HG03575 (cell line): Measurements from ENCODE around the gene DVL1.

Experiments used
- ATAC-seq: cut with Tn5 transposase; IDR thresholded peaks from one replicate; pipeline ENCODE4 v1.9.1; 2021; ENCODE audit not compliant: unreplicated experiment, insufficient number of reproducible peaks, low FRiP score; ENCODE audit errors: extremely low read depth

Gene DVL1

DNA sequence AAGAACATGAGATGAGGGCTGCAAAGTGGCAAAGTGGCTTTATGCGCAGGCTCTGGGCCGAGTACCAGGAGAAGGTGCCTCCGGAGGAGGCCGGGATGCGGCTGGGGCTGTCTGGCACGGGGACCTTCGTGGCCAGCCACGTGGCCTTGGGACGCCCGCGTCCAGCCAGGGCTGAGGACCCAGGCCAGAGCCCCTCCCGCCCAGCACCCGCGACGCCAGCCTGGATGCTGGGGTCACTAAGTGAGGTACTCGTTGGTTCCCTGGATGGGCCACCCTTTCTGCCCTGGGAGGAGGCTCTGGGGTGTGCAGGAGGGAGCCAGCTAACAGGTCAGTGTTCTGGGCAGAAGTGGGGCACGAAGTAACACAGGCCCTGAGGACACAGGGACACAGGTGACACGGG lies 56.4 kb downstream of the DVL1 start:
- ATAC-seq = no peak

DNA sequence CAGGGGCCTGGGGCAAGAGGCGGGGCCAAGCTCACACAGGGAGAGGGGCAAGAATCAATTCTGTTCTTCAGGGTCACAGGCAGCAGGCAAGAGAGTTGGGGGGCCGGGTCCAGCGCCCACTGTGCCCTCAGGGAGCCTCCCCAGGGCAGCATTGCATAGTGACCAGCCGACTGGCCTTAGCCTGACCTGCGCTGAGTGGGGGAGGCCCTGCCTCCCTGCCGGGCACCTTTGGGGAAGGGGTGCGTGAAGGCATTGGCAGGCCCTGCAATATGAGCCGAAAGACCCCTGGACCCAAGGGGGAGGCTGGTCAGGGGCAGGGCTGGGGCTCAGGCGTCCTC lies 56.8 kb downstream of the DVL1 start:
- ATAC-seq = no peak

DNA sequence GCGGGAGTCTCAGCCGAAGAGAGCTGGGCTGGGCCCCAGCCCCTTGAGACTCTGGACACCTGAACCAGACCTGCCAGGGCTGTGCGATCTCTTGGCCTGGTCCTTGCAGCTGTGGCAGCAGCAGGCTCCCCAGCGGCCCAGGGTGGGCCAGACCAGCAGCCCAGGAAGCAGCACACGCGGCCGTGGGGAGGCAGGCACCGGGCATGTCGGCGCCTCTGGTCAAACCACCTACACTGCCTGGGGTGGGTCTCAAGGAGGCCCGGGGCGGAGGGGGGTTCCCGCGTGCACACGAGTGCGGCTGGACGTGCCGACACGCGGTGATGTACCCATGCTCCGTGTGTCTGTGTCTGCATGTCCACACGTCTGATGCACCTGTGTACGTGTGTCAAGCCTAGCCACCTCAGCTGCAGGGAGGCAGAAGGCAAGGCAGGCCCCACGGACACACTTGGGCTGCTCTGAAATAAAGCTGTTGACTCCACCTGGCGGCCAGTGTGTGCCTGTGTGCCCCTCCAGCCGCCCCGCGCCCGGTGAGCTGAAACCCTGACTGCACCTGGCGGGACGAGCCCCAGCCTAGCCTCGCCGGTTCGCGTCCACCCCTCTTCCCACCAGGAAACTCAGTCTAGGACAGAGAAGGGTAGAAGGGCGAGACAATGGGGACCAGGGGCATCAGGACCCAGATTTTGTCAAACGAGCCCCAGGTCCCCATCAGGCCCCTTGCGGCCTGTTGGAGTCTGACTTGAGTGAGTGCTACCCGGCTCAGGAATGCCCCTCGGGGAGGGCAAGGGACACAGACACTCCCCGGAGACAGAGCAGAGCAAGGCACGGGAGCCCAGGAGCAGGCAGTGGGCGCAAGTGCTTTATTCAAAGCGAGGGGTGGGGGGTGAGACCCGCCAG lies 57.4 kb downstream of the DVL1 start:
- no peak for ATAC-seq

GRCh38 chr1:1291023-1291528 lies 58.1 kb downstream of the DVL1 start:
- no peak for ATAC-seq

DNA sequence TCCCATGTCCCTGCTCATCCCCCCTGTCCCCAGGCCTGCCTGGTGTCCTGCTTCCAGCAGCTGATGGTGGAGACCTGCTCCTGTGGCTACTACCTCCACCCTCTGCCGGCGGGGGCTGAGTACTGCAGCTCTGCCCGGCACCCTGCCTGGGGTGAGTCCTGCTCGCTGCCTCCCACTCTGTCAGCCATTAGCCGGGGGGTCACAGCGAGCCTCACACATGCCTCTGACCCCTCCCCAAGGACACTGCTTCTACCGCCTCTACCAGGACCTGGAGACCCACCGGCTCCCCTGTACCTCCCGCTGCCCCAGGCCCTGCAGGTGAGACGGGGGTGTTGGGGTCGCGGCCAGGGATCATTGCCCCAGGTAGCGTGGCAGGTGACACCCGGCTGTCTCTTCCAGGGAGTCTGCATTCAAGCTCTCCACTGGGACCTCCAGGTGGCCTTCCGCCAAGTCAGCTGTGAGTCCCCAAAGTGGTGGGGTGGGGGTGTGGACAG lies 58.9 kb downstream of the DVL1 start:
- ATAC-seq = no peak

DNA sequence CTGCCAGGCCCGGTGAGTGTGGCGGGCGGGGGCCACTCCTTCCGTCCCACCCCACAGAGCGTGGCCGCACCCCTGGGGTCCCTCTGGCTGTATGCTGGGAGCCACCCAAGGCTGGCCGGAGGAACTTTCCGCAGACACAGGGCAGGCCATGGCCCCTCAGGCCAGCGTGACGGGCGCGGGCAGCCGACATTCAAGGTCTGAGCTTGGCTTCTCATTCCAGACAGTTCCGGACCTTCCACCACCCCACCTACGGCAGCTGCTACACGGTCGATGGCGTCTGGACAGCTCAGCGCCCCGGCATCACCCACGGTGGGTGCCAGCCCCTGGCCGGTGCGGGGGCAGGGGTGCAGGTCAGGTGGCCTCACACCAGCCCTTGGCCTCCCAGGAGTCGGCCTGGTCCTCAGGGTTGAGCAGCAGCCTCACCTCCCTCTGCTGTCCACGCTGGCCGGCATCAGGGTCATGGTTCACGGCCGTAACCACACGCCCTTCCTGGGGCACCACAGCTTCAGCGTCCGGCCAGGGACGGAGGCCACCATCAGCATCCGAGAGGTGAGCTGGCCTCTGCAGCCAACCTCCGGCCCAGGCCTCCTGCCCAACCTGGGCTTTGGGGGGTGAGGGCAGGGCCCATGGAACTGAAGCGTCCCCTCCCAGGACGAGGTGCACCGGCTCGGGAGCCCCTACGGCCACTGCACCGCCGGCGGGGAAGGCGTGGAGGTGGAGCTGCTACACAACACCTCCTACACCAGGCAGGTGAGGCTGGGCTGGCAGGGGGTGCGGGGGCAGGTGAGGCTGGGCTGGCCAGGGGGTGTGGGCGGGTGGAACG lies 61.7 kb downstream of the DVL1 start:
- no peak for ATAC-seq

- no peak for ATAC-seq
Observed at GRCh38 chr1:1286313-1287261, 62.6 kb downstream of the DVL1 start.

- no peak for ATAC-seq
Observed at GRCh38 chr1:1285611-1286311, 63.5 kb downstream of the DVL1 start.
